ENCODE data around the gene VWA3B.

- TF ChIP-seq CTCF (IDR thresholded peaks at IDR 0.05) = peak in 1 of 4 donors; percentile 19
- peak; percentile 27 for TF ChIP-seq POLR2A (IDR thresholded peaks at IDR 0.05)
Observed at GRCh38 chr2:98149333-98149697, 62.3 kb downstream of the VWA3B start.
